DOHH2 (cell line): ENCODE measurements around the gene SCRN1.

Source experiments
- H3F3A ChIP-seq: fragments of 200-600 bp; sonication (generic), shearing (Covaris generic); 2 replicates; pipeline ENCODE4 v1.6.0; 2016; ENCODE audit warnings: antibody characterized with exemption, mild to moderate bottlenecking; ENCODE audit not compliant: control insufficient read depth, insufficient read depth
- H3K27ac ChIP-seq: fragments of 200-600 bp; sonication (generic); 2 replicates; pipeline ENCODE4 v1.5.1; 2014; ENCODE audit warnings: low read depth, mild to moderate bottlenecking, low read length, moderate library complexity
- H3K27me3 ChIP-seq: fragments of 200-600 bp; sonication (generic); 2 replicates; pipeline ENCODE4 v1.6.1; 2014; ENCODE audit warnings: mild to moderate bottlenecking, low read length, mixed read lengths; ENCODE audit not compliant: control insufficient read depth
- H3K36me3 ChIP-seq: fragments of 200-600 bp; sonication (generic); 2 replicates; pipeline ENCODE4 v1.6.1; 2014; ENCODE audit warnings: mild to moderate bottlenecking, low read length, moderate library complexity, mixed read lengths; ENCODE audit not compliant: control insufficient read depth
- H3K4me1 ChIP-seq: fragments of 200-600 bp; sonication (generic); 2 replicates; pipeline ENCODE4 v1.6.1; 2014; ENCODE audit warnings: mild to moderate bottlenecking, low read length, mixed read lengths; ENCODE audit not compliant: control insufficient read depth
- H3K4me2 ChIP-seq: fragments of 200-600 bp; sonication (generic); 2 replicates; pipeline ENCODE4 v1.6.0; 2014; ENCODE audit warnings: mild to moderate bottlenecking, low read length, moderate library complexity
- H3K4me3 ChIP-seq: fragments of 200-600 bp; sonication (generic); 2 replicates; pipeline ENCODE4 v1.5.1; 2014; ENCODE audit warnings: mild to moderate bottlenecking, low read length, mixed read lengths
- H3K79me2 ChIP-seq: fragments of 200-600 bp; sonication (generic); 2 replicates; pipeline ENCODE4 v1.6.1; 2014; ENCODE audit warnings: mild to moderate bottlenecking, low read length, mixed read lengths; ENCODE audit not compliant: control insufficient read depth
- H3K9me2 ChIP-seq: fragments of 200-600 bp; sonication (generic); replicated peaks from 2 replicates; pipeline ENCODE4 v1.6.1; 2014; ENCODE audit warnings: mild to moderate bottlenecking, low read length, mixed read lengths; ENCODE audit not compliant: control insufficient read depth
- H3K9me3 ChIP-seq: fragments of 200-600 bp; sonication (generic); 2 replicates; pipeline ENCODE4 v1.6.1; 2014; ENCODE audit warnings: antibody characterized with exemption, low read length, mixed read lengths; ENCODE audit not compliant: control insufficient read depth, insufficient read depth
- H4K20me1 ChIP-seq: fragments of 200-600 bp; sonication (generic); 2 replicates; pipeline ENCODE4 v1.6.0; 2014; ENCODE audit warnings: low read depth, mild to moderate bottlenecking, antibody characterized with exemption, low read length, moderate library complexity; ENCODE audit not compliant: control insufficient read depth, insufficient read depth
- CTCF ChIP-seq: fragments of 200-600 bp; sonication (generic); IDR thresholded peaks from one replicate; pipeline ENCODE4 v1.5.1; 2014; ENCODE audit warnings: antibody characterized with exemption, mild to moderate bottlenecking, low read depth, low read length; ENCODE audit not compliant: poor library complexity, severe bottlenecking
- EZH2phosphoT487 ChIP-seq: fragments of 200-600 bp; sonication (generic); IDR thresholded peaks from 2 replicates; pipeline ENCODE4 v1.6.1; 2017; ENCODE audit warnings: borderline replicate concordance, mild to moderate bottlenecking, antibody characterized with exemption, low read length, moderate library complexity, mixed read lengths

SCRN1 gene

GRCh38 chr7:30020535-30020934 lies 30.9 kb upstream of the SCRN1 start:
- H3F3A ChIP-seq: peaks cover 12% of the 10 kb centered on the region
- H3K4me1 ChIP-seq: peaks cover 53% of the 10 kb centered on the region
- no peaks in the 10 kb centered on the region for H3K27me3 ChIP-seq
- no peak overlapping the region for H3K27ac ChIP-seq
- peaks cover 43% of the 10 kb centered on the region for H3K79me2 ChIP-seq
- no peaks in the 10 kb centered on the region for H3K9me2 ChIP-seq
- H3K4me2 ChIP-seq: peak overlapping the region; percentile 44
- no peaks in the 10 kb centered on the region for H4K20me1 ChIP-seq
- peaks cover 60% of the 10 kb centered on the region for H3K36me3 ChIP-seq
- no peak for TF ChIP-seq CTCF
- no peak for TF ChIP-seq EZH2phosphoT487
- peak overlapping the region; percentile 14; the same call in 1 of the 2 replicates for H3K4me3 ChIP-seq
- no peaks in the 10 kb centered on the region for H3K9me3 ChIP-seq

- Histone ChIP-seq H3K4me2 (peak overlapping the region; percentile 44; the same call in 1 of the 2 replicates), H3K27ac (no peak overlapping the region), H3F3A (peaks cover 12% of the 10 kb centered on the region), H4K20me1 (no peaks in the 10 kb centered on the region), H3K27me3 (no peaks in the 10 kb centered on the region), H3K9me2 (no peaks in the 10 kb centered on the region), H3K4me3 (no peak overlapping the region), H3K4me1 (peaks cover 47% of the 10 kb centered on the region), H3K9me3 (no peaks in the 10 kb centered on the region), H3K36me3 (peaks cover 57% of the 10 kb centered on the region), H3K79me2 (peaks cover 37% of the 10 kb centered on the region)
- TF ChIP-seq CTCF: no peak
- no peak for TF ChIP-seq EZH2phosphoT487
These were observed 30.4 kb upstream of the SCRN1 start for GRCh38 chr7:30019960-30020359.

GRCh38 chr7:30019387-30019786 lies 29.8 kb upstream of the SCRN1 start:
- H3K4me2 ChIP-seq: no peak overlapping the region
- peaks cover 42% of the 10 kb centered on the region for H3K4me1 ChIP-seq
- H3K27ac ChIP-seq: no peak overlapping the region
- no peaks in the 10 kb centered on the region for H3K27me3 ChIP-seq
- TF ChIP-seq CTCF: no peak
- TF ChIP-seq EZH2phosphoT487: no peak
- H3K9me2 ChIP-seq: no peaks in the 10 kb centered on the region
- H3F3A ChIP-seq: peaks cover 12% of the 10 kb centered on the region
- no peak overlapping the region for H3K4me3 ChIP-seq
- H4K20me1 ChIP-seq: no peaks in the 10 kb centered on the region
- H3K9me3 ChIP-seq: no peaks in the 10 kb centered on the region
- peaks cover 57% of the 10 kb centered on the region for H3K36me3 ChIP-seq
- peaks cover 31% of the 10 kb centered on the region for H3K79me2 ChIP-seq
